Stomach (tissue), 9 donors: ENCODE data around the gene C16orf54. TPM values are rescaled to one million over a fixed set of nuclear protein-coding genes. Genes with fewer than 3 reads are reported as not detected.

ENCODE experiments used
- DNase-seq, 2 donors: peaks; one replicate each; pipeline versions ENCODE4 v3.0.0 to v3.0.0-alpha.2; 2013 to 2019
- H3K27ac ChIP-seq, 5 donors: fragments of 200-600 bp in 4 of 5; sonication (generic) in 4 of 5; one replicate each; pipeline ENCODE4 v1.5.1; 2013 to 2019; ENCODE audit warnings: mild to moderate bottlenecking in 1 of 5, moderate library complexity in 1 of 5
- H3K27me3 ChIP-seq, 3 donors: fragments of 200-600 bp; sonication (generic); one replicate each; pipeline ENCODE4 v1.5.1; 2017 to 2019; ENCODE audit warnings: mixed run types in 1 of 3
- H3K36me3 ChIP-seq, 4 donors: fragments of 200-600 bp; sonication (generic); 1 replicate in 3 of 4; 2 replicates in 1 of 4; pipeline ENCODE4 v1.5.1; 2016 to 2019
- H3K4me1 ChIP-seq, 4 donors: fragments of 200-600 bp; sonication (generic); one replicate each; pipeline ENCODE4 v1.5.1; 2016 to 2019
- H3K4me3 ChIP-seq, 4 donors: fragments of 200-600 bp; sonication (generic) in 3 of 4; one replicate each; pipeline ENCODE4 v1.5.1; 2016 to 2019; ENCODE audit warnings: mild to moderate bottlenecking in 1 of 4
- H3K9me3 ChIP-seq, 4 donors: fragments of 200-600 bp; sonication (generic); one replicate each; pipeline ENCODE4 v1.5.1; 2016 to 2019
- EP300 ChIP-seq: sonication (generic); formaldehyde crosslinking; IDR thresholded peaks from one replicate; pipeline ENCODE4 v1.6.1; 2017; ENCODE audit warnings: antibody characterized with exemption
- POLR2A ChIP-seq, 4 donors: fragments of 450-650 bp; IDR thresholded peaks; one replicate each; pipeline ENCODE4 v1.6.1; 2016; ENCODE audit warnings: antibody characterized with exemption in 4 of 4, control low read depth in 2 of 4, mild to moderate bottlenecking in 1 of 4, moderate library complexity in 1 of 4
- POLR2AphosphoS5 ChIP-seq, 3 donors: sonication (generic); formaldehyde crosslinking; IDR thresholded peaks; one replicate each; pipeline ENCODE4 v1.6.1; 2016; ENCODE audit warnings: antibody characterized with exemption in 3 of 3
- WGBS, 5 donors: extraction: QIAGEN DNeasy Blood & Tissue Kit in 3 of 5; methylation state at CpG; one replicate each; pipeline versions ENCODE4 v1.1.5 to v1.1.7; 2013 to 2018; 5-methylcytosine and 5-hydroxymethylcytosine counted together
- intact Hi-C: fragments of 100-400 bp; cut with DNase I; formaldehyde crosslinking; loops from one replicate; pipeline ENCODE4 v1.15.1; 2023; ENCODE audit warnings: low total_unique reads
- polyA plus RNA-seq, 3 donors: library from polyadenylated mRNA; stranded (reverse); fragments of 200-250 nt; gene quantifications; one replicate each; pipeline ENCODE4 v1.2.3, GENCODE V29; 2013
- total RNA-seq, 5 donors: library from RNA; depleted of rRNA; stranded (reverse); fragments of >200 nt; gene quantifications; one replicate each; pipeline versions ENCODE4 v1.1.0 to v1.2.3, GENCODE V29; 2014 to 2016
- TF ChIP-seq, protein P1 (sequence below), 7 experiments: fragments of 450-650 bp in 4 of 7; fragments of 200-600 bp in 3 of 7; sonication (generic) in 3 of 7; IDR thresholded peaks; one replicate each; pipeline ENCODE4 v1.5.1; 2016 to 2019; ENCODE audit warnings: antibody characterized with exemption in 7 of 7, control low read depth in 2 of 7, mild to moderate bottlenecking in 1 of 7
- donor health status: healthy with polysubstance abuse.
- donor health status: Bipolar disorder and iron deficiency.
- donor health status: healthy.

Gene C16orf54
- total and polyA plus RNA-seq, 8 donors, result 0.37 to 3.5 (median 0.96) TPM; not detected in 2

DNA sequence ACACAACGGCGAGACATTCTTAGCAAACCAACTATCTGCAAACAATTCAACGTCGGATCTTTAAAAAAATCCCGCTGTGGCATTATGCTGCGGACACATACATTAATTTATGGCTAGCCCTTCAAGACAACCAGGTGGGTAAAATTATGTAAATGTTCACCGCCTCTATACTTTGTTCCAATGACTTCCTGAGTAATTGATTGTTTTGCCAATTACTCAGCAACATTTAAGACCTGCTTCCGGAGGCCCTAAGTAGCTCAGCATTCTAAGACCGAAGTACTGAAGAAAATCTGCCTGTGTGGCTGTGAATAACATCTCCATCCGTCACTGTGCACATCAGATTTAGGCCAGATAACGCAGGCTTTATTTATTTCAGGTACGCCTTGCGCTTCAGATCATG lies 43.5 kb downstream of the C16orf54 start:
- peak in 1 of 2 donors; percentile 38 for DNase-seq
- no peaks in the 10 kb centered on the region for H3K36me3 ChIP-seq
- intact Hi-C loops, result no loop called here
- WGBS, 5 donors, result 46 to 69% (median 55%) methylated on average over 13 of the region's 13 CpGs
- H3K4me1 ChIP-seq, result peaks cover 0 to 9% (median 8%) of the 10 kb centered on the region in 4 donors
- TF ChIP-seq POLR2AphosphoS5 (IDR thresholded peaks at IDR 0.05) (no peak), EP300 (no peak), POLR2A (IDR thresholded peaks at IDR 0.05) (no peak)
- TF ChIP-seq, protein P1, sequence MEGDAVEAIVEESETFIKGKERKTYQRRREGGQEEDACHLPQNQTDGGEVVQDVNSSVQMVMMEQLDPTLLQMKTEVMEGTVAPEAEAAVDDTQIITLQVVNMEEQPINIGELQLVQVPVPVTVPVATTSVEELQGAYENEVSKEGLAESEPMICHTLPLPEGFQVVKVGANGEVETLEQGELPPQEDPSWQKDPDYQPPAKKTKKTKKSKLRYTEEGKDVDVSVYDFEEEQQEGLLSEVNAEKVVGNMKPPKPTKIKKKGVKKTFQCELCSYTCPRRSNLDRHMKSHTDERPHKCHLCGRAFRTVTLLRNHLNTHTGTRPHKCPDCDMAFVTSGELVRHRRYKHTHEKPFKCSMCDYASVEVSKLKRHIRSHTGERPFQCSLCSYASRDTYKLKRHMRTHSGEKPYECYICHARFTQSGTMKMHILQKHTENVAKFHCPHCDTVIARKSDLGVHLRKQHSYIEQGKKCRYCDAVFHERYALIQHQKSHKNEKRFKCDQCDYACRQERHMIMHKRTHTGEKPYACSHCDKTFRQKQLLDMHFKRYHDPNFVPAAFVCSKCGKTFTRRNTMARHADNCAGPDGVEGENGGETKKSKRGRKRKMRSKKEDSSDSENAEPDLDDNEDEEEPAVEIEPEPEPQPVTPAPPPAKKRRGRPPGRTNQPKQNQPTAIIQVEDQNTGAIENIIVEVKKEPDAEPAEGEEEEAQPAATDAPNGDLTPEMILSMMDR (IDR thresholded peaks at IDR 0.05), result no peak
- H3K4me3 ChIP-seq, result no peak overlapping the region
- H3K27ac ChIP-seq, result peak overlapping the region in 3 of 5 donors; percentile 32 to 48 (median 40)
- H3K27me3 ChIP-seq, result no peaks in the 10 kb centered on the region
- H3K9me3 ChIP-seq, result peaks cover 0 to 9% (median 0%) of the 10 kb centered on the region in 4 donors

DNA sequence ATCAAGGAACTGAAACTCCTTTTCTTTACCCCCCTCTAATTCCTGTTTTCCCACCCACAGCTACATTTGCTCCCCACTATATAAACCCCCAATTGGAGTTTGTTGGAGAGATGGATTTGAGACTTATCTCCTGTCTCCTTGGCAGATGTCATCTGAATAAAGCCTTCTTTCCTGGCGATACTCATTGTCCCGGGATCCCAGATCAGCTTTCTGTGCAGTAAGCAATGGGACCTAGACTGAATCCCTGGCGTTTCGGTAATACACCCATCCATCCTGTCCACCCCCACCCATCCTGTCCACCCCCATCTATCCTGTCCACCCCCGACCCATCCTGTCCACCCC lies 44.6 kb downstream of the C16orf54 start:
- Histone ChIP-seq H3K27ac (peak overlapping the region in 3 of 5 donors; percentile 16 to 48 (median 40)), H3K4me1 (peaks cover 0 to 9% (median 8%) of the 10 kb centered on the region in 4 donors), H3K9me3 (peaks cover 0 to 9% (median 0%) of the 10 kb centered on the region in 4 donors), H3K27me3 (no peaks in the 10 kb centered on the region), H3K36me3 (no peaks in the 10 kb centered on the region), H3K4me3 (no peak overlapping the region)
- intact Hi-C loops, result no loop called here
- TF ChIP-seq POLR2AphosphoS5 (IDR thresholded peaks at IDR 0.05) (no peak), POLR2A (IDR thresholded peaks at IDR 0.05) (no peak), EP300 (no peak)
- TF ChIP-seq, protein P1 (IDR thresholded peaks at IDR 0.05), result no peak
- WGBS, 5 donors, result 77 to 88% (median 84%) methylated on average over 5 of the region's 5 CpGs
- DNase-seq, result no peak

DNA sequence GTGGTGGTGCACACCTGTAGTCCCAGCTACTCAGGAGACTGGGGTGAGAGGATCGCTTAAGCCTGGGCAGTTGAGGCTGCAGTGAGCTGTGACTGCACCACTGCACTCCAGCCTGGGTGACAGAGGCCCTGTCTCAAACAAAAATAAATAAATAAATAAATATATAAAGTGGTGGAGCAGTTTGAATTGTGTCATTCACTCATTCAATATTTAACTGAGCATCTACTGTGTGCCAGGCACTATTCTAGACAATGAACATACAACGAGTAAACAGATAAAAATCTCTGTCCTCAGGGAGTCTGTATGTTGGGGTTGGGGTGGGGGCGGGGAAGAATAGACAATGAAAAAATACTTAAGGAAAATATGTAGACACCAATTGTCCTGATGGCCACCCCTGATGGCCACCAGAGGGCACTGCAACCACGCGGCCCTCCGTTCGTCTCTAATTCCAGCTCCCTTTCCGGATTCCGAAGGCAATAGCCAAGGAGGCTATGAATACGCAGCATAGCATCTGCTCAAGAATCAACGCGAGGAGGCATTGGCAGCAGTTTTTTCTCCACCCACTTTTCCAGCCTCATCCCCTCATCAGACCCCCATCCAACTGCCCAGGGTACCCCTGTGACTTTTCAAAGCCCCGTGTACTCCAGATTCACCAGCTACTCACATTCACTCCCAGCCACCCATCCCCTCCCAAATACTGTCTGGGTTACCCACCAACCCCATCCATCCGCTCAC lies 45.4 kb downstream of the C16orf54 start:
- WGBS, 5 donors, result 11 to 15% (median 14%) methylated on average over 14 of the region's 14 CpGs
- Histone ChIP-seq H3K27me3 (no peaks in the 10 kb centered on the region), H3K9me3 (peaks cover 0 to 9% (median 0%) of the 10 kb centered on the region in 4 donors), H3K36me3 (no peaks in the 10 kb centered on the region), H3K4me1 (peaks cover 0 to 9% (median 8%) of the 10 kb centered on the region in 4 donors), H3K4me3 (no peak overlapping the region), H3K27ac (no peak overlapping the region)
- peak; percentile 83 to 91 for DNase-seq
- intact Hi-C loops, result no loop called here
- peak in 2 of 3 donors; percentile 26 to 70 for TF ChIP-seq POLR2AphosphoS5 (IDR thresholded peaks at IDR 0.05)
- TF ChIP-seq EP300, result no peak
- no peak for TF ChIP-seq POLR2A (IDR thresholded peaks at IDR 0.05)
- TF ChIP-seq, protein P1 (IDR thresholded peaks at IDR 0.05), result peak in 5 of 7 experiments; percentile 70 to 94 (median 88)

DNA sequence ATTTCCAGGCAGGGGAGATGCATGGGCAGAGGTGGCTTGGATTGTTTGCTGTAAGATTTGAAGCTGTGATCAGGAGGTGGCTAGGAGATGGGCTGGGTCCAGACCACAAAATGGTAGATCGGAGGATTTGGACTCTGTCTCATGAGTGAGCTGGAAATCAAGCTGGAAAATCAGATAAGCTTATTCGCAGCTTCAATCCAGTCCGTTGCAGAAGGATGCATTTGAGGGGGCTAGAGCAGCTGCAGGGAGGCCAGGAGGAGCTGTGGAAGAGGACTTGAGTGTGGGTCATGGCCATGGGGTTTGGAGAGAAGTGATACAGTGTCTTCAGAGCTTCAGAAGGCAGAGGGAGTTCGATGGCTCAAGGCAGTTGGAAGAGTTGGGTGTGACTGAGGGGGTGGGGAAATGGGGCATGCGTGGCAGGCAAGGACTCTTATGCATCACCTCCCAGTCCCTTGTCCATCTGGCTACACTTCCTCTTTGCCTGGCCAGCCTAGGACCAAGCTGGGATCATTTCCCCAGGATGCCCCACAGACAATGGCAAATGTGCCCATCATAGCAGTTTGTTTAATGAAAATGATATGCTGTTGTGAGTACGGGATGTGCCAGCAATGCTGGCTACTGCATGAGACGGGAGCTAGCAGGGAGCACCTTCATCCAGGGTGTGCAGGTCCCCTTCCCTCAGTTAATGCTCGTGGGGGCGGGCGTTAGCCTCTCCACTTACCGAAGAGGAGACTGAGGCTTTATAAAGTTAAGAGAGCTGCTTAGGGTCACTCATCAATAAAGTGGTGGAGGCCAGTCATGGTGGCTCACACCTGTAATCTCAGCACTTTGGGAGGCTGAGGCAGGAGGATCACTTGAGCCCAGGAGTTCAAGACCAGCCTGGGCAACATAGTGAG lies 46.2 kb downstream of the C16orf54 start:
- Histone ChIP-seq H3K36me3 (no peaks in the 10 kb centered on the region), H3K4me3 (no peak overlapping the region), H3K27me3 (no peaks in the 10 kb centered on the region), H3K27ac (no peak overlapping the region), H3K4me1 (peaks cover 0 to 11% (median 9%) of the 10 kb centered on the region in 4 donors), H3K9me3 (peaks cover 0 to 9% (median 0%) of the 10 kb centered on the region in 4 donors)
- intact Hi-C loops, result loop anchor here (5.0 kb wide), 1 partner anchor 328 kb away; no protein-coding TSS in a partner anchor
- 66 to 77% (median 72%) methylated on average over 11 of the region's 11 CpGs for WGBS, 5 donors
- DNase-seq, result no peak
- TF ChIP-seq POLR2A (IDR thresholded peaks at IDR 0.05) (no peak), POLR2AphosphoS5 (IDR thresholded peaks at IDR 0.05) (no peak), EP300 (no peak)
- TF ChIP-seq, protein P1 (IDR thresholded peaks at IDR 0.05), result no peak
